ENCODE results near the gene TBL1XR1.

The TBL1XR1 gene

GRCh38 chr3:177197041-177197726 lies at the start of gene TBL1XR1:
TSS of gene TBL1XR1 (minus strand) at chr3:177197482. CDS start at chr3:177064977, 132,505 bp downstream.
- DNase-seq = peak; percentile 64 to 79 (median 72)

GRCh38 chr3:177245250-177245649 lies 48.0 kb upstream of the TBL1XR1 start:
- no peak for DNase-seq

- no peak for DNase-seq
Observed at GRCh38 chr3:177244606-177245005, 47.3 kb upstream of the TBL1XR1 start.

- no peak for DNase-seq
Observed at GRCh38 chr3:177238686-177239216, 41.5 kb upstream of the TBL1XR1 start.

- no peak for DNase-seq
Observed at GRCh38 chr3:177237206-177237605, 39.9 kb upstream of the TBL1XR1 start.

- no peak for DNase-seq
Observed at GRCh38 chr3:177236704-177237103, 39.4 kb upstream of the TBL1XR1 start.

- no peak for DNase-seq
Observed at GRCh38 chr3:177234121-177234520, 36.8 kb upstream of the TBL1XR1 start.

GRCh38 chr3:177231242-177231641 lies 34.0 kb upstream of the TBL1XR1 start:
- DNase-seq = no peak

GRCh38 chr3:177230641-177231040 lies 33.4 kb upstream of the TBL1XR1 start:
- DNase-seq = no peak

- DNase-seq = no peak
Observed at GRCh38 chr3:177229791-177230190, 32.5 kb upstream of the TBL1XR1 start.

- DNase-seq = no peak
Observed at GRCh38 chr3:177228601-177229190, 31.4 kb upstream of the TBL1XR1 start.

GRCh38 chr3:177224414-177224813 lies 27.1 kb upstream of the TBL1XR1 start:
- DNase-seq = no peak

- DNase-seq = no peak
Observed at GRCh38 chr3:177221744-177222143, 24.5 kb upstream of the TBL1XR1 start.

GRCh38 chr3:177220136-177220974 lies 23.1 kb upstream of the TBL1XR1 start:
- DNase-seq = no peak

- no peak for DNase-seq
Observed at GRCh38 chr3:177213801-177214535, 16.7 kb upstream of the TBL1XR1 start.

- DNase-seq = no peak
Observed at GRCh38 chr3:177212756-177213155, 15.5 kb upstream of the TBL1XR1 start.

GRCh38 chr3:177212278-177212610 lies 15.0 kb upstream of the TBL1XR1 start:
- DNase-seq = no peak

GRCh38 chr3:177211503-177212277 lies 14.4 kb upstream of the TBL1XR1 start:
- DNase-seq = no peak

- no peak for DNase-seq
Observed at GRCh38 chr3:177210744-177211502, 13.6 kb upstream of the TBL1XR1 start.

- no peak for DNase-seq
Observed at GRCh38 chr3:177209509-177209908, 12.2 kb upstream of the TBL1XR1 start.

- no peak for DNase-seq
Observed at GRCh38 chr3:177208781-177209180, 11.5 kb upstream of the TBL1XR1 start.

Measured in activated CD4-positive, CD25-positive, alpha-beta regulatory T cell (primary cell).